Spleen (tissue), 7 donors: Measurements from ENCODE around the gene TUBA8.

Experiments
- CTCF ChIP-seq, 11 experiments: fragments of 200-600 bp in 7 of 11; fragments of 450-650 bp in 4 of 11; sonication (generic) in 4 of 11; IDR thresholded peaks in 8 of 11; conservative IDR thresholded peaks in 3 of 11; 1 replicate in 7 of 11; 2 replicates in 4 of 11; pipeline versions ENCODE4 v1.4.0 to v1.8.0; 2016 to 2021; ENCODE audit warnings: antibody characterized with exemption in 11 of 11, inconsistent platforms in 4 of 11, mild to moderate bottlenecking in 1 of 11
- POLR2A ChIP-seq, 3 donors: fragments of 450-650 bp; IDR thresholded peaks; one replicate each; pipeline ENCODE4 v1.5.1; 2017; ENCODE audit warnings: antibody characterized with exemption in 3 of 3, mild to moderate bottlenecking in 1 of 3
- POLR2AphosphoS5 ChIP-seq, 3 donors: sonication (generic); formaldehyde crosslinking; IDR thresholded peaks; one replicate each; pipeline ENCODE4 v1.5.1; 2017; ENCODE audit warnings: antibody characterized with exemption in 3 of 3
- donor health status: DM: no; HTN: no; CAD: no; lungs with moderate emphysema.
- donor health status: DM: no; HTN: no; CAD: no.
- donor health status: DM: no; HTN: no; CAD: no.

GRCh38 chr22:18144105-18144504, 33.5 kb downstream of the TUBA8 start:
- no peak for TF ChIP-seq POLR2AphosphoS5 (IDR thresholded peaks at IDR 0.05)
- TF ChIP-seq CTCF (IDR thresholded peaks at IDR 0.05 in 8 of 11, conservative IDR thresholded peaks at IDR 0.05 in 3 of 11) = no peak
- no peak for TF ChIP-seq POLR2A (IDR thresholded peaks at IDR 0.05)
